ENCODE data around the gene DCAF8L2.
"Not testable (repeated sequence)": the region's sequence is repeated elsewhere in the genome, so short reads cannot be mapped to it uniquely, and the experiment has no call there.

DCAF8L2 gene

DNA sequence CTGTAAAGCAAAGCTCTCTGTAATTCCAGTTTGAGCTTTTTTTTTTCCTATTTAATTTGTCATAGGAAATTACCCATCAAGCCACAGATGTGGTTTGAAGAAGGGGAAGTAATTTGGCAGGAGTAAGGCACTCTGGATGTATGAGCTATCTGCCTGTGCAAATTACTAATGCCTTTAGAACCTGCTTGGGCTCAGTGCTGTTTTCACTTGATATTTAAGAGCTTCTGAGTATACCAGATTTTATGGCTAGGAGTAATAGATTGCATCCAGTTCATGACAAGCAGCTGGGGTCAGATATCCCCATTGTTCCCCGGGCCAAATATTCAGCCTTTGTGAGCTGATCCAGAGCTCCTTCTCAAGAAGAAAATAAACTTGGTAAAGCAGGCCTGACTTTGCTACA lies 89.1 kb downstream of the DCAF8L2 start:
- DNase-seq (ENCODE audit: low spot score) = no peak

DNA sequence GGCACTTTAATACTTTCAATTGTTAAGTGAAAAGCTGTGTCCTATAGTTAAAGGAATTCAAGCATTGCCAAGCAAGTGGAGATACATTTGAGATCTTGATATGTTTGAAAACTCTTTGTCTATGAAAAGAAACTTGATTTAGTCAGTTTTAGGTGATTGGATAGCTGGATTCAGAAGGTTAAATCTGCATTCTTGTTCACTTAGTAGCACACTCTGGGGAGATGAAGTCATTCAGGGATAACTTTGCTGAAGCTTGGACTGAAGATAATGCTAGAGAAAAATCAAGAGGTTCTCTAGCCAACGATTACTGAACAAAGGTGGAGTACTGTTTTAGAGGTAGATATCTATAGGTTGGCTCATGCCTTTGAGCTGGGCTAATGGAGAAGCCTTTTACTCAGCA lies 90.6 kb downstream of the DCAF8L2 start:
- no peak for DNase-seq (ENCODE audit: low spot score)

DNA sequence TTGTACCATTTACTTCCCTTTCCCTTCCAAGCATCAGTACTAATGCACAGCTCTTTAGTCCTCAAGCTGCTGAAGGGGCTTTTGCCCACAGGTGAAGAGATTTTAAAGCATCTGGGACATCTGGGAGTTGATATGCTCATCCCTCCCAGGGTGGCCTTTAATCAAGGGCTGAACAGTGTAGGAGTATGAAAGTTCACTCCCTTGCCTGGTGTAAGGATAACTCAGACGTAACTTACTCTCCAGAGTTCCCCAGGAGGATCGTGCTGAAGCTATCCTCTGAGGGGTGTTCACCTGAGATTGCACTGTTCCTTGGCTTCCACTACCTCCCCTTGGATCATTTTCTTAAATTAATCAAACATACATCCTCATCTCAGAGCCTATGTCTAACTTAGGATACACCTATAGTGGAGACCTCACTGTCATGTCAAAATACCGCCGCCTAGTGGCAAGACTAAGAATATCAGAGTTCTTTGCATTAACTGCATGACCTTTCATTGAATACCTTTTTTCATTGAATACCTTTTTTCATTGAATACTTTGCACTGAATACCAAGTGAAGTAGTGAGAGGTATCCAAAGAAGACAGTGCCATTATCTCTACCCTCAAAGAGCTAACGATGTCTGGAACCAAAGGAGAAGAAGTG lies 93.5 kb downstream of the DCAF8L2 start:
- not testable (repeated sequence) for DNase-seq (ENCODE audit: low spot score)

DNA sequence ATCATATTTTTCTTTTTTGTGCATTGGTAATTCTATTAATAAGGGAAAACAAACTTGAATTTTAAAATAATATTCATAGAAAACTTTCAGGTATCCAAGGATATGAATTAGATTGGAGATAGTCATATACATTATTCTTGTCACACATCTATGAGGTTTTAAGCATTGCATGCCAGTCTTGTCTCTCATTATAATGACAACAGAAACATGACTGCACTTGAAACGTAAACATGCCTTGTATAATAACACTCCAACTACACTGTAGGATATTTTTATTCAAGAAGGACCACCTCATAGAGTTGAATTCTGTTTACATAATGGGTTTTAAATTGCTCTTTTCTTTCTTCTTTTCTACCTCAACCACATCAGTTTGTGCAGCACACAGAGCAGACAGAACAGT lies 104.5 kb downstream of the DCAF8L2 start:
- DNase-seq (ENCODE audit: low spot score) = no peak

DNA sequence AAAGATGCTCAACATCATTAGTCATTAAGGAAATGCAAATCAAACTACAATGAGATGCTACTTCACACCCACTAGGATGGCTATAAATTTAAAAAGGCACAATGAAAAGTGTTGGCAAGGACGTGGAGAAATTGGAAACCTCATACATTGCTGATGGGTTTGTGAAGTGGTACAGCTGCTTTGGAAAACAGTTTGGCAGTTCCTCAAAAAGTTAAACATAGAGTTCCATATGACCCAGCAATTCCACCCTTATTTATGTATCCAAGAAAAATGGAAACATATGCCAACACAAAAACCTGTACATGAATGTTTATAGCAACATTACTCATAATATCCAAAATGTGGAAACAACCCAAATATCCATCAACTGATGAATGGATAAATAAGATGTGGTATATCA lies 116.4 kb downstream of the DCAF8L2 start:
- no peak for DNase-seq (ENCODE audit: low spot score)

DNA sequence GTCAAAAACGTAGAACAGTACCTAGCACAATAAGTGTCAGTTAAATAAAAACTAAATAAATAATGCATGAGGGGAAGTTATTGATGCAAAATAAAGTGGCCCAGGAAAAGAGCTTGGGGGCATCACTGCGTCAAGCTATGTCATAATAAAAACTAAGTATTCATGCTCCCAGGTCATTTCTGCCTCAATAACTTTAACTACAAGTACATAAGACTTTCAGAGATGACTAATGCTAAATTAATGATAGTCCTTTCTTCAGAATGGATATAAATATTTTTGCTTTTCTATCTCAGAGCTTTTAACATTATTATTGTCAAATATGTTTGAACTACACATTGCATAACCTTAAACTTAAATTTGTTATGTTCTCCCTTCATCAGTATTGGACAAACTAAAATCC lies 125.5 kb downstream of the DCAF8L2 start:
- DNase-seq (ENCODE audit: low spot score) = no peak

DNA sequence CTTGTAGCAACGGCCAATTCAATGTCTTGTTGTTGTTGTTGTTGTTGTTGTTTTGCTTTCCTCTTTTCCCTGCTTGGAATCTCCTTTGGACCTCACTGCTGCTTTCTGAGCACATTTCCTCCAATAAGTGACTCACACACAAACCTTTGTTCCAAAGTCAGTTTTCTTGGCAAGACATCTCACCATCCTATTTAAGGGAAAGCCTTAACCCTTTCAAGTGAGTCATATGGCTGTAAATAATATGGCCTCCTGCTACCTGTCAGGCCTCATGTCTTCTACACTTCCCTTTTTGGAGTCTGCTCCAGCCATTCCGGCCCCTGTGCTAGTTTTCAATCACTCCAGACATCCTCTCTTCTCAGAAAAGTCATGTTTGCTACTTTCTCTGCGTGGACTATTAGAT lies 138.1 kb downstream of the DCAF8L2 start:
- no peak for DNase-seq (ENCODE audit: low spot score)

DNA sequence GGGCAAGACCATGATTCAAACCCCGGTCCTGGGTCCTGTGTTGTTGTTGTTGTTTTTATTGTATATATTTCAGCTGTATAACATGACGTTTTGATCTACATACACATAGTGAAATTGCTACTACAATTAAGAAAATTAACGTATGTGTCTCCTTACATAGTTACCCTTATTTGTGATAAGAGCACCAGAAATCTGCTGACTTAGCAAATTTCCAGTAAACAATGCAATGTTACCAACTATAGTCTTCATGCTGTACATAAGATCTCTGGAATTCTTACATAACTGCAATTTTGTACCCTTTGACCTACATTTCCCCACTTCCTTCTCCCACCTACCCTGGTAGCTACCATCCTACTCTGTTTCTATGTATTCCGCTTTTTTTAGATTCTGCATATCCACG lies 141.8 kb downstream of the DCAF8L2 start:
- DNase-seq (ENCODE audit: low spot score) = no peak

DNA sequence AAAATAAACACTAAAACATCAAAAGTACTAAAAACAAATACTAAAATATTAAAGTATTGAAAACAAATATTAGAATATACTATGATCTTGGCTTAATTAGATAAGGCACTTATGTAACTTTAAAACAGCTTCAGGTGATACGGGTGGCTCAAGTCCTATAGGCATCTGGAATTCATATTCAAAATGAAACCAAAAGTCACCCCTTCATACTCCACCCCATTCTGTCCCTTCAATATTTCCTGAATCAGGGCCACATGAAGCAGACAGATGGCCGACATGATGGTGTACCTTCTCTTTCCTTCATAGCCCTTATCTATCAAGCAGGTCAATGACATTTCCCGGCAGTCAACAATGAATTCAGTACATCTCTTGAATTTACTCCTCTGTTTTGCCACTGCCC lies 145.8 kb downstream of the DCAF8L2 start:
- DNase-seq (ENCODE audit: low spot score) = no peak

DNA sequence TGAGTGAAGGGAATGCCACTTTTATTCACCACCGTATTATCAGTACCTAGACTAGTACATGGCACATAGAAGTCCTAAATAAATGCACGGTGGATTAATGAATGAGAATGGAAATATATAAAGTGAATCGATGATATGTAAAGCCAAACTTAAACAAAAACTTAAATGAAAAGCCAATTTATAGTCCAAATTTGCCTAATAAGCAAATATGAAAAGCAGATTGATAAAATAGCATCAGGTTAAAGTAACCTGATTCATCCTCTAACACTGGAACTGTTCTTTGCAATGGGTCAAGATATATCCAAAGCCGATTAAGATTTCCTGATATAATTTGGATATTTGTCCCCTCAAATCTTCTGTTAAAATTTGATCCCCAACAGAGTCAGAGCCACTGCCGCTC lies 150.8 kb downstream of the DCAF8L2 start:
- no peak for DNase-seq (ENCODE audit: low spot score)

DNA sequence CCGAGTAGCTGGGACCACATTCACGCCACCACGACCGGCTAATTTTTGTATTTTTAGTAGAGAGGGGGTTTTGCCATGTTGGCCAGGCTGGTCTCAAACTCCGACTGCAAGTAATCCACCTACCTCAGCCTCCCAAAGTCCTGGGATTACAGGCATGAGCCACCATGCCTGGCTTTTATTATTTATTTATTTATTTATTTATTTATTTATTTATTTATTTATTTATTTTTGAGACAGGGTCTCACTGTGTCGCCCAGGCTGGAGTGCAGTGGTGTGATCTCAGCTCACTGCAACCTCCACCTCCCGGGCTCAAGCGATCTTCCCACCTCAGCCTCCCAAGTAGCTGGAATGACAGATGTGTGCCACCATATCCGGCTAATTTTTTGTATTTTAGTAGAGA lies 153.4 kb downstream of the DCAF8L2 start:
- not testable (repeated sequence) for DNase-seq (ENCODE audit: low spot score)

DNA sequence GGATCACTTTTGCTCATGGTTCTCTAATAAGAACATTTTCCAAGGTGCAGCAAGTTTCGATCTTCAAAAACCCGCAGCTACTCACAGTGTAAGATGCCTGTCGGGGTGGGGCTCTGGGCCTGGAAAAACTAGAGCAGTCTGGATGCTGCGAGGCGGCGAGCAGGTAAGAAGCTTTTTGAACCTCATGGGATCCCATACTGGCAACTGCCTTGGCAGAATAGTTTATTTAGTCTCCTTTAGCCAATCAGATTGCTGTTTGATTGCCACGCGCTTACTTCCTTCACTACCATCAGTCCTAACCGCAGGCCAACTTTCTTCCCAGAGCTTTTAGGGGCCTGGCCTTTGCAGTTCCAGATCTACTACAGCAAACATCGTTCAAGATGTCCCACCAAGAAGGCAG lies 156.4 kb downstream of the DCAF8L2 start:
- no peak for DNase-seq (ENCODE audit: low spot score)

DNA sequence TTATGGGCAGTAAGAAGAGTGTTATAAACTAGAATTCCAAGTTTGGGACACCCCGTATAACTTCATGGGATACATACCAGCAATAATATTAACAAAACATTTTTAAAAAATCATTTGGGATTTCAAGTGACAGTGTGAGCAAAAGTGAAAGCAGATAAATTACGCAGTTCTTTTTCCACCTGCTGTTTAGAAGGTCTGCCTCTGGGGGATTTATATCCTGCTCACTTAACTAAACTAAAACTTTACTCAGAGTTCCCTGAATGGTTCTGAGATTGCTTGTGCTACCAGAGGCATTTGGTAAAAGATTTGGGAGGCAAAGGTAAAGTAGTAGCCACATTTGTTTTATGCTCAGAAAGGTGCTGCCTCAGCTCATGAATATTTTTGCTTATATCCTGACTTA lies 160.2 kb downstream of the DCAF8L2 start:
- DNase-seq (ENCODE audit: low spot score) = not testable (repeated sequence)

DNA sequence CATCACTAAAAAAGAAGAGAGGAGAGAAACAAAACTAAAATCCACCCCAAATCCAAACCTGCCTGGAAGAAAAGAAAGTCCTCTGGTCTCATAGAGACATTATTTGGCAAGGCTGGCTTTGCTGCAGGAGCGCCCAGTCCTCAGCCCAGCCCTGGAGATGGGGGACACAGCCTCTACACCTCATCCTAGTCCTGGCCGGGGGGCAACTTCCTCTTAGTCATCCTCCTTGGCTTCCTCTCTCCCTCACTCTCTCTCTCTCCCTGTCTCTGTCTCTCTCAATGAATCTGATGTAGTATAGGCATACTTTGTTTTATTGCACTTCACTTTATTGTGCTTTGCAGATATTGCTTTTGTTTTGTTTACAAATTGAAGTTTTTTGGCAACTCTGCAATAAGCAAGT lies 161.8 kb downstream of the DCAF8L2 start:
- no peak for DNase-seq (ENCODE audit: low spot score)

DNA sequence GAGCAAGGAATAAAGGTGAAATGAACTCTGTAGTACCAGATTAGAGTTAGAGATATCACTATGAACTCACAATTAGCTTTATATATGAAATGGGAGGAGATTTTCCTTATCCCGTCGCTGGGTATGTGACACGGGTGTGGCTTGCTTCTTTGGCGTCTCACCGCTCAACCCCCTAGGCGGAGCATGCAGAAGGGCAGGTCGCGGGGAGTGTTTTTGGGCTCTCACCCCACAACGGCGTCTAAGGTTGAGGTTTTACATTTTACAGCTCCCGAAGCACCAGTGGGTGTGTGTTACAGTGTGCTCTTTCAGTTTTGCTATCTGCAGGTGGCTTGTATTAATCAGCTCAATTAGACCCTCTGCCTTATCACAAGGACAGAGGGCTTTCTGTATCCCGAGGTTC lies 175.6 kb downstream of the DCAF8L2 start:
- no peak for DNase-seq (ENCODE audit: low spot score)

DNA sequence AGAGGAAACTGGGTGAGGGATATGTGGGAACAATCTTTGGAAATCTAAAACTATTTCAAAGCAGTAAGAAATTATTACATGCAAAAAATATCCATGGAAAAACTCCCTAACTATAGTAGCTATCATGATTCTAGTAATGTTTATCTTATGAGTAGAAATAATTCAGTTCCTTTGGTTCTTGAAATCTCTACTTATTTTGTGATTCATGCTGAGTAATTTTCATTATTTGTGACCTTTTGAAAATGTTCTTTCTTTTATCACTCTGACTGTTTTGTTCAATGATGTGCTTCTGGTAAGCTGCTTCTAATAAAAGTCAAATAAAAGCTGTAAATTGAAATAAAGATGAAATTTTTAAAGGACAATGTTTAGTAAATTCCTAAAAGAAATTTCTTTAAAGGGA lies 177.2 kb downstream of the DCAF8L2 start:
- DNase-seq (ENCODE audit: low spot score) = no peak

DNA sequence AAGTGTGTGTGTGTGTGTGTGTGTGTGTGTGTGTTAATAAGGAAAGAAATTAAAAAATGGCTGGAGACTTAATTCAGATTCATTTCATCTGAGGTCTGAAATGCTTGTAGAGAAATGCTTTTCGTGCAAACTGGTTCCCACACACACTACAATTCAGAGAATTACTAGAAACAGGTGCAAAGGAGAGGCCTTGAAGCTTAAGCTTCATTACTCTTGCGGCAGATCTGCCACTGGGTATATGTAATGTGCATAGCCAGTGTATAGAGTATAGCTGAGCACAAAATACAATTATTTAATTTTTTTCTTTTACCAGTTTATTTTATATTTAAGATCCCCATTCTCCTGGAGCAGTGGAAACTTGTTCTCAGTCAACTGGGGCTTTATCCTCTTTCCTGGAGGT lies 185.8 kb downstream of the DCAF8L2 start:
- no peak for DNase-seq (ENCODE audit: low spot score)

DNA sequence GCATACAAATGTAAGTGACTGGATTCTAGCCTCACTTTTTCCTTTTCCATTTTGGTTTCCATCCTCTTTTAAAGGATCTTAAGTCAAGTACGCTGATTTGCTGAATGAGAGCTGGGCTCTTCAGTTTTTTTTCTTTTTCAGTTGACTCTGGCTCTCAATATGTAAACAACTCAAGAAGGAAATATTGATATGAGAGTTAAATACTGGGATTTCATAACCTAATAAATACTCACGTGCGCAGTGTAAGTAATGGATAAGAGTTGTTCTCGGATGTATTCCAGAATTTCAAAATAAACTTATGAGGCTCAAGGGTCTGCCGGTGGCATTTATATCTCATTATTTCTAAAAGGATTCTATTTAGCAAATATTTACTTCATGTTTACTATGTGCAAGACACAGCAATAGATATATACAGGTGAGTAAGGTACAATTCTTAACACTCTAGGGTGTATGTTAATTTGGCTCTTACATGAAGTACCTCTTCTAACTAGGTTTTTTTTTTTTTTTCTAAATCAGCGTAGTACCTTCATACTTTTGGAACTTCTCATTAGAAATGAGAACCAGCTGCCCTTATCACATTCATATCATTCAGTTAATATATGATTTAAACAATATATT lies 206.6 kb downstream of the DCAF8L2 start:
- no peak for DNase-seq (ENCODE audit: low spot score)

DNA sequence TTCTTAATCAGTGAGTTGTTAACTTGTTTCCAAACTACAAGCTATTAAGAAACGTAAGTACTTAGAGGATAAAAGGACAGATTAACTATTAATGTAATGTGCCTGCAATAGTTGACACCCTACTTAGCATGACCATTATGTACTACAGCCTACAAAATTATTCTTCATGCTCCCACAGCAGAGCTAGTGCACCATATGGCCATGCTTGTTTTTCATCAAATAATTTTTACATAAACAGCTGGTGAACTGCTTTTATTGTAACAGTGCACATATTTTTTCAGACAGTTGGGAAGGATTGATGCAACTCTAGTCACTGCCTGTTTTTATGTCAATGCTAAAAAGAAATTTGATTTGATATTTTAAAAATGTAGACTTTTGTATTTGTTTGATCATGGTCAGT lies 207.4 kb downstream of the DCAF8L2 start:
- DNase-seq (ENCODE audit: low spot score) = no peak
